SKM-1 (cell line): ENCODE measurements around the gene CYB5R2.

Source experiments
- DNase-seq: peaks from one replicate; lab custom pipeline; 2025; ENCODE audit not compliant: unreplicated experiment; lab: John Stamatoyannopoulos, UW

The CYB5R2 gene

DNA sequence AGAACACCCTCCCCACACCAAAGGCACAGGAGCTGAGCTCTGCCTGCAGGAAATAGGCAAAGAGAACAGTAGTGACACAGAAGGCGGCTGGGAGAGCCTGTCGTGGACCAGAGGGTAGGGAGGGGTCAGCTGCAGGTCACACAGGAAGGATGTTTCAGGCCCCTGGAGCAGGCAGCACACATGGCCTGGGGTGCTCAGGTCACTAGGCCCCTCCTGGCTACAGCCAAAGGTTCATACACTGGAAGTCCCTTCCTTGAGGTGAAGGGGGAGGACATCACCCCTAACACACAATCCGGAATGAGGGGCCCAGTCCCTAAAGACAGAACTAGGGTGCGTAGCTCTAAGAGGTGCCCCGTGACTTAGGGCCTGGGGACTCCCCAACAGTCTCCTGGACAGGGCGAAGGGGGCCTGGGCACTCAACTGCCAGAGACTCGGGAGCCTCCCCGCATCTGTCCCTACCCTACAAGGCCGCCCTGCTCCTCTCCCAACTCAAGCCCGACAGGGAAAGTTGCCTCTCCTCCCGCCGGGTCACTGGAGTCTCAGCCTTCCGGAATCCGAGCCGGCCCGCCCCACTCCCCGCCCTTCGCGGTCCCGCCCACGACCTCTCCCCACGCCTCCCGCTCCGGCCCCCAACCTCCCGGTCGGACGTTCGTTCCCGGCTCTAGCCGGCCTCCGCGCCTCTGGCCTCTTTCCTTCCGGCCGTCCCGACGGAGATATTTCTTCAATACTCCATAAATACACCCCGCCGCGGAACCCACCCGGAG, at the start of gene CYB5R2:
Gene CYB5R2 (minus strand): TSS at position 541 of the 764 bp plus-strand sequence. CDS start 675 bp downstream, outside the sequence.
- DNase-seq, result no peak

DNA sequence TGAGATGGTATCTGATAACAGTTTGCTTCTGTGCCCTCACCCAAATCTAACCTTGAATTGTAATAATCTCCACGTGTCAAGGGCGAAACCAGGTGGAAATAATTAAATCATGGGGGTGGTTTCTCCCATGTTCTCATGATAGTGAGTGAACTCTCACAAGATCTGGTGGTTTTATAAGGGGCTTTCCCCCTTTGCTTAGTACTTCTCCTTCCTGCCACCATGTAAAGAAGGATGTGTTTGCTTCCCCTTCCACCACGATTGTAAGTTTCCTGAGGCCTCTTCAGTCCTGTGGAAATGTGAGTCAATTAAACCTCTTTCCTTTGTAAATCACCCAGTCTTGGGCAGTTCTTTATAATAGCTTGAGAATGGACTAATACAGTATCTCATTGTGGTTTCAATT, 41.5 kb upstream of the CYB5R2 start:
- DNase-seq, result no peak

DNA sequence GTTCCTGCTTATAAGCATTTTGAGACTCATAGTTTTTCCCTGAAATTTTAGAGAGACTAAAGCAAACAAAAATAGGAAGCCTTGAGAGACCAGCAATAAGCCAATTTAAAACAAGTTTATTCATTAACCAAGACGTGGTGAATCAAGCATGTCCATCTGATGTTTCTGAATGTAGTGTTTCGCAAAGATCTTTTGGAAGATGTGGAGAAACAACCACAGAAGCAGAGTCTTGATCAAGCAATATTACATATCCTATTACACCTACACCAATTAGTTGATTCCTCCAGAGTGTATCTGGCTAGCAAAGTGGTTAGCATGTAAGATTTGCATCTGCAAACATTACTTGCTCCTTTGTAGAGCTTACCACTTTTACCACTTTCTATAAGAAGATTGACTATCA, 33.1 kb upstream of the CYB5R2 start, which contains the start of gene OVCH2:
Gene OVCH2 (minus strand): TSS at position 101 of the 400 bp plus-strand sequence. CDS start 83 bp downstream, at position 18.
- no peak for DNase-seq

DNA sequence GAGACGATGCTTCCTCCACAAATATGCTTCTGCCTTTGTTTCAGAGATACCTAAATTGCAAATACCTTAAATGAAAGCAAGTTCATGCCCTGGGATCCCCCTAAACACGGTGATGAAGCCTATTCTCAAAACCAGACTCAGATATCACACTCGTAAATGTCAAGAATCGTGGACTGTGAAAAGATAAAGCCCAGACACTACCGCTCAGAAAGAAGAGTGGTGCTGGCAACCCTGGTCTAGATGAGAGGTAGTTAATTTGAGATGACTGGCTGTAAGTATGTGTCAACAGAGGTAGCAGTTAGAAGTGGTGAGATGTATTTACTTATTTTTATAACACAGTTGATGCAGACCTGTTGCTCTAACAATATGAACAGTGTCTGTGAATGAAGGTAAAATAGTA, 30.4 kb upstream of the CYB5R2 start:
- DNase-seq, result no peak

DNA sequence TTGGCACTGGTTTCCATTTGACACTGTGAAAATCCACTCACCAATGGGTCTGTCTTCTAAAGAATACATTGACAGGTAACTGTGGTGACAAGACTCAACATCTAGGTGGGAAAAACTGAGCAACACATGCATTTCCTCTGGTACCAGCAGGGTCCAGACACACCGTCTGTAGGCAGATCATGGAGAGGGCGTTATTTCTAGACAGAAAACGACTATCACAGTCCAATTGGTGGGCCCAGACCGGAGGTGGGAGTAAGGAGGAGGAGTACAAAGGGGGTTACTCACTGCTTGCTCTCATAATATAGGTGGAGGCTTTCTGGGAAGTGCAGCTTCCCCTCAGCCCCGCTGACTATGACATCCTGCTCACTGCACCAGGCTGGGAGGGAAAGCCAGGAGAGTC, 23.1 kb upstream of the CYB5R2 start:
- no peak for DNase-seq

GRCh38 chr11:7694235-7694634, 20.9 kb upstream of the CYB5R2 start:
- DNase-seq, result no peak

- no peak for DNase-seq
These were observed 19.1 kb upstream of the CYB5R2 start for GRCh38 chr11:7692426-7692825.

DNA sequence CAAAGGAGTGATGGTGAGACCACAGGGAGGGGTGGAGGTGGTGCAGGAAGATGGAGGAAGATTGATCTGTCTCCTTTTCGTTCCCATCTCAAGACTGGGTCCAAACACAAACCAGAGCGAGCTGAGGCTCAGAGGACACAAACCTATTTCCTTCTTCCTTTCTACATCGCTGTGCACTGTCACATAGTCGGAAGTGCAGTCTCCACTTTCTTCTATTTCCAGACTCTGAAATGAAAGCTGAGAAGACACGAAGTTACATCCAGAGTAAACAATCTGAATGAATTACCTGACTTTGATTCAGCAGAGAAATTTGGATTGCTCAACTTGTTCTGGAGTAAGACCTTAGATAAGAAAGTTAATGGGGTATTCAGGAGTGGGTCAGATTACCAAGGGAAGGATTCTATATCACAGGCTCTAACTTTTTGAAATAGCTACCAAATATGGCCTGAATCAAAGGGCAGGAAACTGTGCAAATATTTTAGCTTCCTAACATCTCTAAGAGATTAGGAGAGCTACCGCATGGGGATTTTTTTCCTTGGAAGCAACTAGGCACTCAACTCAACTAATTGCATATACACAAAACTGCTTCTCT, 18.6 kb upstream of the CYB5R2 start:
- no peak for DNase-seq

DNA sequence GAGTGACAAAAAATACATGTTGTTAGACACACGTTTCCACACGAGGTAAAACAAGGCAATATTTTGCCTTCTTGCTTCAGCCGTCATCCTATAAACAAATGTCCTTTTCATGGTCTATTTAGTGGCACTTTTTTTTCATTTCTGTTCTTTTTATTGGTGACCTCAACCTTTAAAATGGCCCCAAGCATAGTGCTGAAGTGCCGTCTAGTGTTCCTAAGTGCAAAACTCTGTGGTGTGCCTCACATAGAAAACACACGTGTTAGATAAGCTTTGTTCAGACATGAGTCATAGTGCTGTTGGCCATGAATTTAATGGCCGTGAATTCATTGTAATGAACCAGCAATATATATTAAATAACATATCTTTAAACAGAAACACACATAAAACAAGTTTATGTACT, 17.3 kb upstream of the CYB5R2 start:
- DNase-seq, result no peak

GRCh38 chr11:7689239-7689638, 15.9 kb upstream of the CYB5R2 start:
- no peak for DNase-seq

GRCh38 chr11:7688238-7688826, 15.0 kb upstream of the CYB5R2 start:
- peak; percentile 41 for DNase-seq

- no peak for DNase-seq
These were observed 14.1 kb upstream of the CYB5R2 start for GRCh38 chr11:7687386-7687785.

DNA sequence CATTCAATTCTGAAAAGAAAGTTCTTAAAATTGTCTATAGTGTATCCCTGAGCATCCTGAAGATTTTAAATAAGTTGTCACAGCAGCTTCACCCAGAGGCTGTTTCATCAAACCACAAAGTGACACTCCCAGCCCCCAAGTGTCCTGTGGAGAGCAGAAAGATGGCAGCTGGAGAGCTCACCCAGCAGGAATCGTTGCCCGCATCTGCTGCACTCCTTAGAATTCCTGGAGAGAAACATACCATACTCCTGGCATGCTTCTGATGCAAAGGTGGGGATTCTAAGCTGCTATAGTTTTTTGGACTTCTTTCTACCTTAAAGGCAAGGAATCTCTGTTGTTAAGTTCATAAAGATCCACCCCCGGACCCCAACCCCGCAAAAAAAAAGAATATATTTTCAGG, 13.5 kb upstream of the CYB5R2 start:
- DNase-seq, result no peak

GRCh38 chr11:7683571-7683970, 10.3 kb upstream of the CYB5R2 start:
- DNase-seq, result no peak

DNA sequence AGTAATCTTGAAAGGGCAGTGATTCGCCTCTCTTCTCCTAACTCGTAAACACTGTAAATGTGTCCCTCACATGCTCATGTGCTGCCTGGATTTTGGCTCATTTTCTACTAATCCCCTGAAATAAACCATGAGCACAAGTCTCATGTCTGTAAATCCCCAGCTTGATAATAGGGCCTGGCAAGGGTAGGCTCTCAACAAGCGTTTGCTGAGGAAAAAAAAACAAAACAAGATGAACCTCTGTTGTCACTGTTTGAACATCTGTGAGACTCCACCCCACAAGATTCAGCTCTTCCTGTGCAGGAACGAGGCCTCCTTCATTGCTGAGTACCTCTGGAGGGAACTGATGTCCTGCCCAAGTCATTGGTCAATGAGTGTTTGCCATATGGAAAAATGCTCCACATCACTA, 4.5 kb upstream of the CYB5R2 start:
- DNase-seq, result no peak

DNA sequence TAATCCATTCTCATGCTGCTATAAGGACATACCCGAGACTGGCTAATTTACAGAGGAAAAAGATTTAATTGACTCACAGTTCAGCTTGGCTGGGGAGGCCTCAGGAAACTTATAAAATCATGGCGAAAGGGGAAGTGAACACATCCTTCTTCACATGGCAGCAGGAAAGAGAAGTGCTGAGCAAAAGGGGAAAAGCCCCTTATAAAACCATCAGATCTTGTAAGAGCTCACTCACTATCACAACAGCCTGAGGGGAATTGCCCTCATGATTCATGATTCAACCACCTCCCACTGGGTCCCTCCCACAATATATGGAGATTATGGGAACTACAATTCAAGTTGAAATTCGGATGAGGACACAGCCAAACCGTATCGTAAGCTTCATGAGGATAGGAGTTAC, 3.8 kb upstream of the CYB5R2 start:
- no peak for DNase-seq

DNA sequence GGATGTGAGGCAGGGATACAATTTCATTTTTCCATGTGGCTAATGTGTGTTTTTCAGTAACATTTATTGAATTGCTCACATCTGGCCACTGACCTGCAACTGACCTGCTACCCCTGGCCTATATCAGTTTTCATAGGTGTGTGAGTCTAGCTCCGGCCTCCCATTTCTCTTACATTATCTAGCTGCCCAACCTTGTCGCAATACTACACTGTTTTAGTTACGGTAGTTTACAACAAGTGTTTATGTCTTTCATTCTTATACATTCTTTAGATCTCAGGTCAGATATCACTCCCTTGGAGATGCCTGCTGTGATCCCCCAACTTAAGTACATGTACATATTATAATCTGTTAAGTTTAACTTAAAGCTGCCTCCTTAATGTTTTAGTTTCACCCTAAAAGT, 2.3 kb upstream of the CYB5R2 start:
- DNase-seq, result no peak

GRCh38 chr11:7673724-7674434, 579 bp upstream of the CYB5R2 start:
- no peak for DNase-seq

GRCh38 chr11:7672276-7672959, 882 bp downstream of the CYB5R2 start:
- DNase-seq, result no peak

DNA sequence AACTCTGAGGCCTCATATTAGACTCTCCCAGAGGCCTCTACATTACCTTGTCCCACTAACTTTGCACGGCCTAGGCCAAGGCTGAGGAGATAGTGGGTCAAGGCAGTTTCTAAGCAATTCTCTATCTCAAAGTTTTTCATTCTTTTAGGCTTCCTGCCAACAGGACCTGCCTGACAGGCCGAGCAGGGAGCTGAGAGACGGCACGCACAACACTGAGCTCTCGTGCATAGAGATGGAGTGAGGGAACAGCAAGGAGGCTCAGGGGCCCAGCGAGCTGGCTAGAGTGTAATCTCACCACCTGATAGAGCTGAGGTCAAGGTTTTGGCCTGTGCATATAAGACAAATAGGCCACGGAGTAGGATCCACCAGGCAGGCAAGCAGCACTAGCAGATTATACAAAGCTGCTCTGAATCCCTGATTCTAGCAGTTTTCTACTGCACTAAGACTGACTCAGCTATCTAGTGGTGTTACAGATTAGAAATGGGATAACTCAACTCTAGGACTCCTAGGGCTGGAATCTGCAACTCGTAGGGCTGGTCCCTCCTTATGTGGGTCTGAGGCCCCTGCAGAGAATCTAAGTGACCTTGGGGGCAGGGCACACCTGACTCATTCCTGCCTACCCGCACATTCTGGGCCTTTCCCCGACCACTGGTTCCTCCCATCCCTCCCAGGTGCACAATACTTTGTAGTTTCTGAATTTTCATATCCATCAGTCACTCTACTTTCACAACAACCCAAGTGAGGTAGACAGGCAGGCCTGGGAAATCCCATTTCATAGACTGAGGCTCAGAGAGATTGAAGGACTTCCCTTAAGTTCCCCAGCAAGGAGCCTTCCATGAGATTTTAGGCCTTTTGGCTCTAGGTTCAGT, 1.7 kb downstream of the CYB5R2 start:
- no peak for DNase-seq
